Neural crest cell (in vitro differentiated cells): ENCODE data around the gene PARG. TPM values are rescaled to one million over a fixed set of nuclear protein-coding genes. Genes with fewer than 3 reads are reported as not detected.
"Not testable (repeated sequence)": the region's sequence is repeated elsewhere in the genome, so short reads cannot be mapped to it uniquely, and the experiment has no call there.

Experiments
- DNase-seq: peaks from one replicate; pipeline ENCODE4 v3.0.0; 2021; ENCODE audit warnings: low read depth, mixed read lengths, low spot score
- H3K27ac Mint-ChIP-seq: one replicate; pipeline ENCODE4 v1.8.0; 2021; ENCODE audit warnings: mild to moderate bottlenecking, mixed read lengths; ENCODE audit not compliant: unreplicated experiment
- H3K27me3 Mint-ChIP-seq: 2 replicates; pipeline ENCODE4 v1.8.0; 2021; ENCODE audit warnings: low read depth, mild to moderate bottlenecking, mixed read lengths
- H3K36me3 Mint-ChIP-seq: 2 replicates; pipeline ENCODE4 v1.8.0; 2021; ENCODE audit warnings: low read depth, mild to moderate bottlenecking, mixed read lengths
- H3K4me1 Mint-ChIP-seq: 2 replicates; pipeline ENCODE4 v1.8.0; 2021; ENCODE audit warnings: mixed read lengths
- H3K4me3 Mint-ChIP-seq: one replicate; pipeline ENCODE4 v1.8.0; 2021; ENCODE audit warnings: mild to moderate bottlenecking, mixed read lengths
- H3K9me3 Mint-ChIP-seq: 2 replicates; pipeline ENCODE4 v1.8.0; 2021; ENCODE audit warnings: mixed read lengths
- CTCF ChIP-seq: fragments of 200-600 bp; sonication (generic); conservative IDR thresholded peaks from 2 replicates; pipeline ENCODE4 v1.5.0; 2021; ENCODE audit warnings: antibody characterized with exemption, mild to moderate bottlenecking
- total RNA-seq: library from RNA; stranded (reverse); gene quantifications from 2 replicates; pipeline ENCODE4 v1.2.1, GENCODE V29; 2021

PARG gene
- total RNA-seq, 1 donor from 2014 or later, result 51.2 TPM

GRCh38 chr10:49931959-49932728, 9.7 kb downstream of the PARG start:
- H3K4me3 Mint-ChIP-seq, H3K36me3 Mint-ChIP-seq, DNase-seq, H3K4me1 Mint-ChIP-seq, H3K27ac Mint-ChIP-seq, H3K9me3 Mint-ChIP-seq, H3K27me3 Mint-ChIP-seq: not testable (repeated sequence)

- DNase-seq, H3K9me3 Mint-ChIP-seq, H3K4me3 Mint-ChIP-seq, H3K27ac Mint-ChIP-seq, H3K4me1 Mint-ChIP-seq, H3K27me3 Mint-ChIP-seq, H3K36me3 Mint-ChIP-seq: not testable (repeated sequence)
Measured at GRCh38 chr10:49931276-49931675, 10.6 kb downstream of the PARG start.

- not testable (repeated sequence) for H3K27me3 Mint-ChIP-seq, DNase-seq, H3K4me3 Mint-ChIP-seq, H3K27ac Mint-ChIP-seq, H3K9me3 Mint-ChIP-seq, H3K4me1 Mint-ChIP-seq, H3K36me3 Mint-ChIP-seq
Measured at GRCh38 chr10:49923572-49923971, 18.3 kb downstream of the PARG start.

GRCh38 chr10:49922041-49922440, 19.8 kb downstream of the PARG start:
- not testable (repeated sequence) for H3K4me3 Mint-ChIP-seq, H3K4me1 Mint-ChIP-seq, H3K27ac Mint-ChIP-seq, H3K36me3 Mint-ChIP-seq, H3K9me3 Mint-ChIP-seq, DNase-seq, H3K27me3 Mint-ChIP-seq

GRCh38 chr10:49917927-49918326, 23.9 kb downstream of the PARG start:
- H3K4me3 Mint-ChIP-seq, H3K36me3 Mint-ChIP-seq, DNase-seq, H3K27ac Mint-ChIP-seq, H3K9me3 Mint-ChIP-seq, H3K27me3 Mint-ChIP-seq, H3K4me1 Mint-ChIP-seq: not testable (repeated sequence)

GRCh38 chr10:49916451-49916850, 25.4 kb downstream of the PARG start:
- H3K27ac Mint-ChIP-seq, H3K4me1 Mint-ChIP-seq, H3K36me3 Mint-ChIP-seq, H3K4me3 Mint-ChIP-seq, H3K9me3 Mint-ChIP-seq, H3K27me3 Mint-ChIP-seq, DNase-seq: not testable (repeated sequence)
- TF ChIP-seq CTCF, result peak; percentile 41

- not testable (repeated sequence) for H3K4me1 Mint-ChIP-seq, H3K36me3 Mint-ChIP-seq, DNase-seq, H3K27me3 Mint-ChIP-seq, H3K27ac Mint-ChIP-seq, H3K9me3 Mint-ChIP-seq, H3K4me3 Mint-ChIP-seq
Measured at GRCh38 chr10:49910295-49910694, 31.5 kb downstream of the PARG start.

- DNase-seq, H3K27ac Mint-ChIP-seq, H3K4me3 Mint-ChIP-seq, H3K36me3 Mint-ChIP-seq, H3K4me1 Mint-ChIP-seq, H3K9me3 Mint-ChIP-seq, H3K27me3 Mint-ChIP-seq: not testable (repeated sequence)
Measured at GRCh38 chr10:49908290-49909080, 33.3 kb downstream of the PARG start.

- H3K9me3 Mint-ChIP-seq, H3K4me1 Mint-ChIP-seq, H3K4me3 Mint-ChIP-seq, H3K27ac Mint-ChIP-seq, DNase-seq, H3K36me3 Mint-ChIP-seq, H3K27me3 Mint-ChIP-seq: not testable (repeated sequence)
Measured at GRCh38 chr10:49903829-49904228, 38.0 kb downstream of the PARG start.

- not testable (repeated sequence) for H3K27ac Mint-ChIP-seq, DNase-seq
Measured at GRCh38 chr10:49900406-49900805, 41.4 kb downstream of the PARG start.

GRCh38 chr10:49899999-49900398, 41.8 kb downstream of the PARG start:
- H3K4me1 Mint-ChIP-seq, DNase-seq, H3K9me3 Mint-ChIP-seq, H3K4me3 Mint-ChIP-seq, H3K27me3 Mint-ChIP-seq, H3K27ac Mint-ChIP-seq: not testable (repeated sequence)
- peaks cover 12% of the 10 kb centered on the region for H3K36me3 Mint-ChIP-seq

More at GRCh38 chr10:49900406-49900805, 41.4 kb downstream of the PARG start:
- not testable (repeated sequence) for H3K9me3 Mint-ChIP-seq, H3K4me1 Mint-ChIP-seq, H3K27me3 Mint-ChIP-seq, H3K4me3 Mint-ChIP-seq
- H3K36me3 Mint-ChIP-seq, result peaks cover 11% of the 10 kb centered on the region
